Medulla oblongata (tissue), 1 donor: ENCODE results near the gene CLIP2.
"Not testable (repeated sequence)": the region's sequence is repeated elsewhere in the genome, so short reads cannot be mapped to it uniquely, and the experiment has no call there.

Experiments
- DNase-seq: peaks from one replicate; pipeline ENCODE4 v3.0.0-alpha.2; 2015; ENCODE audit errors: extremely low spot score

Gene CLIP2

DNA sequence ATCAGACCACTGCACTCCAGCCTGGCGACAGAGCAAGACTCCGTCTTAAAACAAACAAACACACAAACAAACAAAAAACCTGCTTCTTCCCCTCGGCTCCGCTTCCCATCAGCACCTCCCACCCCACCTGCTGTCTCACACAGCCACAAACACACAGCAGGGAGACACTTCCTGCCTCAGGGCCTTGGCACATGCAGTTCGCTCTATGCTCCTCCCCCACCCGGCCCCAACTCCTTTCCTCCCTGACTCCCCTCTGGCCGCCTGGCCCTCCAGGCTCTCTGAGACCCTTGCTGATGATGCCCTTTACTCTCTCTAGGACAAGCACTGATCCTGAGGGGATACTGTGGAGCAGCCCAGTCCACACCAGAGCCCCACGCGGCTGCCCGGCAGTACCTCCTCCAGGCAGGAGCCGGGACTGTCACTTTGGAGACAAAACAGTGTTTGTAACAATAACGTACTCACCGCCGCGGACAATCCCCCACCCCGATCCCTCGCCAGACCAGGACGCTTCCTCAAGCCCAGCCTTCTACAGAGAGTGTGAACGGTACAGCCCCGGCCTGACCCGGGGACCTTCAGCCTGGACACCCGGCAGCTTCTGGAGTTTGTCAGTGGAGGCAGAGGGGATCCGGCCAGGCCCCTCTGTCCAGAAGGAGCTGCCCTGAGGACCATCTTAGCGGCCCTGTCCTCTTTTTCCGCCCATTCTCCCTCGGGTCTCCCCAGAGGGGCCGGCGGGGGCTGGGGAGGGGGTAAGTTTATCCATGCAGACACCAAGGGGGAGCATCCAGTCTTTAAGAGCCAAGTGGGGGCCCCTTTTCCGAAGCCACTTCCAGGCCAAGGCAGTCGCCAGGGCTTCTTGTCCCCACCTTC, 114.5 kb downstream of the CLIP2 start:
- DNase-seq, result no peak

DNA sequence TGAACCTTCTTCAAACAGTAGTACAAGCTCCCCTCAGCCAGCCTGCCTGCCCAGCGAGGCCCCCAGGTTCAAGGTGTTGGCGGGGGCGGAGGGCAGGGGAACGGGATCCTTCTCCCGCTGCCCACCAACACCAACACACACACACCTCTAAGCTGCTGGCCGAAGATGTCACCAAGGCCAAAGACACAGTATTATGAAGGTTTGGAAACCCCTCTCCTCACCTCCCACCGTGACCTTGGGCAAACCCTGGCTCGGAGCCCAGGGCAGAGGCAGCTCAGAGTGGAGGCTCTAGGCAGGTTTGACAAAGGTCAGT, 115.1 kb downstream of the CLIP2 start:
- no peak for DNase-seq

DNA sequence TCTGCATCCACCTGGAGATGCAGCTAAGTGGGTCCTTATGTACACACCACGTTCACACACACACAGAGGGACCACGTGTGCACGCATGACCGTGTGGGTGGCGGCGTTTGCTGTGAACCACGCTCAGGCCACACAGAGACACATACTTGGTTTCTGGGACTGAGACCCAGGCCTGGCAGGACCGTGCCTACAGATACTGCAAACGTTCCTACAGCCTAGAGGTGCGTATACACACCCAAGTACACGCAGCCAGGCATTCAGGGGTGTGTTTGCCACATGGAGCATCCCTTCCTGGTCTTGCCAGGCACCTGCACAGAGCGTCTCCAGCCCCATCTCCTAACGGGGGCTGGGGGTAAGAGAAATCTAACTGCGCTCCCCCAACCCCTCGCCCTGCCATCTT, 115.5 kb downstream of the CLIP2 start:
- no peak for DNase-seq

DNA sequence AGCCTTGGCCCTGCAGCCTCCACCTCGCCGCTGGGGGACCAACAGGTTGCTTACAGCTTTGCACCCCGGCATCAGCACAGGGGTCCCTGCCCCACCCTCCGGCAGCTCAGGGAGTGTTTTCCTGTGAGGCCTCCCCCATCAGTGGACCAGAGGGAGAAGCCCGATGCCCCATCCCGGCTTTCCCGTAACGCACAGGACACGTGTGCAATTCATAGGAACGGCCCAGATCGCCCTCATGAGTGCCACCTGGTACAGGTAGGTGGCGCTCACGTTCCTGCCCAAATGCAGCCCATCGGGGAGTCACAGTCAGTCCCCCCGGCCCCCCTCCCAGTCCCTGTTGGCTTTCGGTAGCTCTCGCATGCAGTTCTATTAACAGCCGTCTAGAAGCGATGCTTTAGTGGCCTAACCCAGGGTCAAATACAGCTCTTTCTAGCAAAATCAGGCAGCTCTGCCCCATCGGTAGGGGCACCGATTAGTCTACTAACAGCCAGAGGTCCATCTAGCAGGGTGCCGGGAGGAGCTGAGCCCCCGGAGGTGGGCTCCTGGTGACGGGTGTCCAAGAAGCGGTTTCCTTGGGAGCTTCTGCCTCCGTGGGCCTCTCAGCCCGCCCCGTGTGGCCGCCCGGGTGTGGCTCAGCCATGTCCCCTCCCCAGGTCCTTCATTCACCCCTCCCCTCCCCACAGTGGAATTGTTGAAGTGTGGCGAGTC, 116.1 kb downstream of the CLIP2 start:
- no peak for DNase-seq

DNA sequence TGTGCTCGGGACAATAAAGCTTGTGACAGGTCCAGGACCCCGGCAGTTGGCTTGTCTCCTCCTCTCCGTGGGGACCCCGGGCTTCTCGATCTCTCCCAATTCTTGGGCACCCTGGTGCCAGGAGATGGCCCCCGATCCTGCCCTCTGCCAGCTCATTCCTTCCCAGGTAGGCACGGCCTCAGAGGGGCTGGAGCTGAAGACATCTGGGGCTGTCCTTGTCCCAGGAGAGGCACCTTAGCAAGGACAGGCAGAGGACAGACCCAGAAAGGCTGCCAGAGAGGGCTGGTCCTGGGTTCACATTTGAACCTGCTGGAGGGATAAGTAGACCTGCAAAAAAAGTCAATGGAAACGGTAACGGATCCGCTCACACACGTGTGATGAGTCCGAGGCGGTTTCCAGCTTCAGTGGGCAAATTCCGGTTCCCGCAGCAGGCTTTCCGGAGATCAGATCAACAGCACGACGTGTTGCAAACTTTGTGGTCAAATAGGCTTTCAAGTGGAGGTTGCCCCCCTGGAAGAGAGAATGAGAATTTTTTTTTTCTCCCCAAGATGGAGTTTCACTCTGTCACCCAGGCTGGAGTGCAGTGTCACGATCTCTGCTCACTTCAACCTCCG, 116.8 kb downstream of the CLIP2 start:
- no peak for DNase-seq

DNA sequence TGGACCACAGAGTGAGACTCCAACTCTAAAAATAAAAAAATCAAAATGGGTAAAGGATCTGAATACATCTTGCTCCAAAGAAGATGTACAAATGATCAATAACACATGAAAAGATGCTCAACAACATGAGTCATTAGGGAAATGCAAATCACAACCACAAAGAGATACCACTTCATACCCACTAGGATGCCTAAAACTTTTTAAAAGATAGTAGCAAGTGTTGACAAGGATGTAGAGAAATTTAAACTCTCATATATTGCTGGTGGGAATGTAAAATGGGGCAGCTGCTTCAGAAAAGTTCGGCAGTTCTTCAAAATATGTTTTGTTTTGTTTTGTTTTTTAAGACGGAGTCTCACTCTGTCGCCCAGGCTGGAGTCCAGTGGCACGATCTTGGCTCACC, 118.8 kb downstream of the CLIP2 start:
- DNase-seq, result no peak

DNA sequence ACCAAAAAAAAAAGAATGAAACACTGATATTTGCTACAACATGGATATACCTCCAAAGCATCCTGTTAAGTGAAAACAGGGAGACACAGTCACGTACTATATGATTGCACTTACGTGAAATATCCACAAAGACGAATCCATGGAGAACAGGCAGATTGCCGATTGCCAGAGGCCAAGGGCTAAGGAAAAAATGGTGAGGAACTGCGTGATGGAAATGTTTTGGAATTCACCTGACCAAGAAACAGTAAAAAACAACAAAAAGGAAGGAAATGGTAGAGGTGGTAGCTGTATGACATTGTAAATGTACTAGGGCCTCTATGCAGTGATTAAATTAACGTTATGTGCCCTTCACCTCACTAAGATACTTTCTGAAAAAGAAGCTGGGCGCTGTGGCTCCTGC, 120.4 kb downstream of the CLIP2 start:
- DNase-seq, result no peak

DNA sequence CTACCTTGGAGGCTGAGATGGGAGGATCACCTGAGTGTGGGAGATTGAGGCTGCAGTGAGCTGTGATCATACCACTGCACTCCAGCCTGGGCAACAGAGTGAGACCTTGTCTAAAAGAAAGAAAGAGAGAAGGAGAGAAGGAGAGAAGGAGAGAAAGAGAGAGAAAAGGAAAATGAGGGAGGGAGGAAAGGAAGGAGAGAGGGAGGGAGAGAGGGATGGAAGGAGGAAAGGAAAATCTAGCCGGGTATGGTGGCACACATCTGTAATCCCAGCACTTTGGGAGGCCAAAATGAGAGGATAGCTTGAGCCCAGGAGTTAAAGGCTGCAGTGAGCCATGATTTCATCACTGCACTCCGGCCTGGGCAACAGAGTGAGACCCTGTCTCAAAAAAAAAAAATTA, 121.6 kb downstream of the CLIP2 start:
- DNase-seq, result no peak

DNA sequence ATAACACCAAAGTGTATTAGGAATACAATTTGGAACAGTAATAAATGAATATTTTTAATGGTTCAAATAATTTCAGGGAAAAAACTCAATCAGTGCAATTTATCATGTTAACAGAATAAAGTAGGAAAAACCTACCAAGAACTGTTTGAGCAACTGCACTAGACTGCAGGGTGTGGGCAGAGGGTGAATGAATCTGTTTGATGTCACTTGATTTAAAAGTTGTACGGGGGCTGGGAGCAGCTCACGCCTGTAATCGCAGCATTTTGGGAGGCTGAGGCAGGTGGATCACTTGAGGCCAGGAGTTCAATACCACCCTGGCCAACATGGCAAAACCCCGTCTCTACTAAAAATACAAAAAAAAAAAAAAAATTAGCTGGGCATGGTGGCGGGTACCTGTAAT, 122.4 kb downstream of the CLIP2 start:
- DNase-seq, result not testable (repeated sequence)

DNA sequence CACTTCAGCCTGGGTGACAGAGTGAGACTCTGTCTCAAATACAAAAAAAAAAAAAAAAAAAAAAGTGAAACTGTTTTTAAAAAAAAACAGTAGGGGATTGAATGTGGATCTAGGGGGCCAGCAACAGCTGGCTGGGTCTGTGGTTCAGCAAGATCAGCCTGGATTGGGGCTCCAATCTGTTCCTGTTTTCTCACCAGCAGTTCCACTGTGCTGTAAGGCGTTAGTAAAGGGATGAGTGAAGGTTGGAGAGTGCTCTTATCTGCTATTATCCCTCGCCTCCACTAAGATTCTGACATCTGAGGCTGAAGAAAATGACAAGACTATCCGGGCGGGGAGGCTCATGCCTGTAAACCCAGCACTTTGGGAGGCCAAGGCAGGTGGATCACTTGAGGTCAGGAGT, 122.8 kb downstream of the CLIP2 start:
- no peak for DNase-seq

DNA sequence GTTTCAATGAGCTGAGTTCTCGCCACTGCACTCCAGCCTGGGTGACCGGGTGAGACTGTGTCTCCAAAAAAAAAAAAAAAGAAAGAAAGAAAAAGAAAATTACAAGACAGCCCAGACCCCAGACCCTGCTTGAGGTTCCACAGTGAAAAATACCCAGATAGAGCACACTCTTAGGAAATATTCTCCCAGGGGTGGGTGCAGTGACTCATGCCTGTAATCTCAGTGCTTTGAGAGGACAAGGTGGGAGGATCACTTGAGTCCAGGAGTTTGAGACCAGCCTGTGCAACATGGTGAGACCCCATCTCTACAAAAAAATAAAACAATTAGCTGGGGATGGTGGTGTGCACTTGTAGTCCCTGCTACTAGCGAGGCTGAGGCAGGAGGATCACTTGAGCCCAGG, 123.4 kb downstream of the CLIP2 start:
- no peak for DNase-seq

DNA sequence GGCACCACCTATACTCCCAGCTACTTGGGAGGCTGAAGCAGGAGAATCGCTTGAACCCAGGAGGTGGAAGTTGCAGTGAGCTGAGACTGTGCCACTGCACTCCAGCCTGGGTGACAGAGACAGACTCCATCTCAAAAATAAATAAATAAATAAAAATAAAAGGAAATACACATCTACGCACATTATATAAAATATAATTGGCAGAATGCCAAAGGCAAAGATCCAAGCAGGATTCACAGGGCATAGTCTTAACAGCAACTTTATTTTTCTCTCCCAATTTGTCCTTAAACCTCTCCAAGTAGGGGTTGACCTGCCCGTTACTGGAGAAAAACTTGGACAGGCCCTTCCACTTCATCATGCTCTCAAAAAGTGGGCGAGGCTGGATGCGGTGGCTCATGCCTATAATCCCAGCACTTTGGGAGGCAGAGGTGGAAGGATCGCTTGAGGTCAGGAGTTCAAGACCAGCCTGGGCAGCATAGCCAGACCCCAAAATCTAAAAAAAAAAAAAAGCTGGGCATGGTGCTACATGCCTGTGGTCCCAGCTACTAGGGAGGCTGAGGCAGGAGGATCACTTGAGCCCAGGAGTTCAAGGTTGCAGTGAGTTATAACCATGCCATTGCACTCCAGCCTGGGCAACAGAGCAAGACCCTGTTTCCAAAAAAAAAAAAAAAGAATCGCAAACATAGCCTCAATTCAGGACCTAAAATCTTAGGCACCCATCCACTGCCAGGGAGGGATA, 125.6 kb downstream of the CLIP2 start:
- not testable (repeated sequence) for DNase-seq

DNA sequence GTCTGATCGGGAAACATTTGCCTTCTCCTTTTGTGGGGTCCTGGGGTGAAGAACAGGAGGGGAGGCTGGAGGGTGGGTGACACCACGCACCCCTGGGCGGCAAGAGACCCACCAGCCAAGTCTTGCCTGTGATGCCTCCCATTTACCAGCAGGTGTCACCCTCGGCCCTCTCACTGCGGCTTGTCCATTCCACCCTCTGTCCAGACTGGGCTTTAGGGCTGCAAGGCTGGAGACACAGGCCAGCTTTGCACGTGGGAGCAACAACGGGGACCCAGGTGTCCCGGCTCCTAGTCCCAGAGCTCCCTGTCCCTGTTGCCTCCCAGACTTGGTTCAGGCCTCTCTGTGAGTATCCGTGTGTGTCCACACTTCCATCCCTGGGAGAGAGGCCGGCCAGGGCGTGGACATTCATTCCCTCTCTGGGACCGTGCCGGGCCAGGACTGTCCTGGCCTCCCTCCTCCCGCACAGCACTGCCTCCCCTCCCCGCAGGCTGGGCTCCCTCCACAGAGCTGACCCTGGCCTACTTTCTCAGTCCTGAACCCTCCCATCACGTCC, 128.3 kb downstream of the CLIP2 start:
- DNase-seq, result peak; percentile 85

DNA sequence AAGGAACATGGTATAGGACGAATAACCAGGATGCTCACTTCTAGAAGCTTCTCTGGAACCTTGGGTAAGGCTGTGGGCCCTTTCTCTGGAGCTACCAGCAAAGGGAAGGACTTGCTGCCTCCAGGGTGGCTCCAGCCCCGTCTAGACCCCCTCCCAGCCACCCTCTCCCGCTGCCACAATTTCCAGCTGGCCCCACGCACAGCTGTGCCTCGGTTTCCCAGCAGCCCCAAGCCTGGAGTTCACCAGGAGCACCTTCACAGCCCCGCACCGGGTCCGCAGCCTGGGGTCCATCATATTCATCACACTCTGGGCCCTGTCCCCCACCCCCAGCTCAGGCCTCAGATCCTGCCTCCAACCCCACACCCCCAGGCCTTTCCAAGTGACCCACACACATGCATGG, 128.9 kb downstream of the CLIP2 start:
- DNase-seq, result no peak

DNA sequence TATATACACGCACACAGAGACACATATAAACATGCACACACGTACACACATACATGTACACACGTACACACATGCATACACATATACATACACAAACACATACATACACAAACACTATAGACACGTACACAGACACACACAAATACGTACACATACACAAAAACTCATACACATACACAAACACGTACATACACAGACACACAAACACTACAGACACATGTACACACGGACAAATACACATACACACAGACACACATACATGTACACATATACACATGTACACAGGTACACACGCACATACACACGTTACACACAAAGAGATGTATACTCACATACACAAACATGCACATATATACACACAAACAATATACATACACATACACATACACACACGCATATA, 129.3 kb downstream of the CLIP2 start:
- DNase-seq, result no peak

DNA sequence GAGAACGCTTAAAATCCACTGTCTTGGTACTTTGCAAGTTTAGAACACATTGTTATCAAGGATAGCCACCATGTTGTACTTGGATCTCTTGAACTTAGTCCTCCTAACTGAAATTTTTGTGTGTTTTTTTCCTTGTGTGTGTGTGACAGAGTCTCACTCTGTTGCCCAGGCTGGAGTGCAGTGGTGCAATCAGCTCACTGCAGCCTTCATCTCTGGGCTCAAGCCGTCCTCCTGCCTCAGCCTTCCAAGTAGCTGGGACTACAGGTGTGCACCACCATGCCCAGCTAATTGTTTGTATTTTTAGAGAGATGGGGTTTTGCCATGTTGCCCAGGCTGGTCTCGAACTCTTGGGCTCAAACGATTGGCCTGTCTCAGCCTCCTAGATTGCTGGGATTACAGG, 130.0 kb downstream of the CLIP2 start:
- not testable (repeated sequence) for DNase-seq

DNA sequence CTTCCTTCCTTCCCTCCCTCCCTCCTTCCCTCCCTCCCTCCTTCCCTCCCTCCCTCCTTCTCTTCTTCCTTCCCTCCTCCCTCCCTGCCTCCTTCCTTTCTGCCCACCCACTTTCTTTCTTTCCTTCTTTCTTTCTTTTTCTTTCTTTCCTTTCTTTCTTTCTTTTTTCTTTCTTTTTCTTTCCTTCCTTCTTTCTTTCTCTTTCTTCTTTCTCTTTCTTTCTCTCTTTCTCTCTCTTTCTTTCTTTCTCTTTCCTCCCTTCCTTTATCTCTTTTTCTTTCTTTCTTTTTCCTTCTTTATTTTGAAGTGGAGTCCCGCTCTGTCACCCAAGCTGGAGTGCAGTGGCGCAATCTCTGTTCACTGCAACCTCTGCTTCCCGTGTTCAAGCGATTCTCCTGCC, 130.8 kb downstream of the CLIP2 start:
- no peak for DNase-seq

DNA sequence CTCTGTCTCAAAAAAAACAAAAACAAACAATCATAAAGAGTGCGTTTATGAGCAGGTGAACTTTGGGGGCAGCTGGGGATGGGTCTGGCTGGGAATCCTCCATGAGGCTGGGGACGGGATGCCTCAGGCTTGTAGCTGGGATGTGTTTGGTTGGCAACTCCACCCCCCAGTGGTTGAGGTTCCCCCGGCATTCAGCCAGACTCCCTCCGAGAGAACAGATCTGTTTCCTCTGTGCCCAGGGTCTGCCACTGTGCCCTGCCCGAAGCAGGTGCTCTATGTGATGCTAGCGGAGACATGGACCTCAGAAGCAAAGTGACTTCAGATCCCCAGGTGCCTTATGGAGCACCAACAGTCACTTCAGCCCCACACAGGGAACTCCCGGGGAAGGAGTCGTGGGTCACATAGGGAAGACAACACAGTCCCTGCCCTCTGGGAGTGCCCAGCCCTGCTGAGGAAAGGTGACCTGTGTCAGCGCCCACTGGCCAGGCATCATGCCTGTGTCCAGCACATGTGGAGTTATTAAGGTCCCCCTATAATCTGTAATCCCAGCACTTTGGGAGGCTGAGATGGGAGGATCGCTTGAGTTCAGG, 135.2 kb downstream of the CLIP2 start:
- no peak for DNase-seq

DNA sequence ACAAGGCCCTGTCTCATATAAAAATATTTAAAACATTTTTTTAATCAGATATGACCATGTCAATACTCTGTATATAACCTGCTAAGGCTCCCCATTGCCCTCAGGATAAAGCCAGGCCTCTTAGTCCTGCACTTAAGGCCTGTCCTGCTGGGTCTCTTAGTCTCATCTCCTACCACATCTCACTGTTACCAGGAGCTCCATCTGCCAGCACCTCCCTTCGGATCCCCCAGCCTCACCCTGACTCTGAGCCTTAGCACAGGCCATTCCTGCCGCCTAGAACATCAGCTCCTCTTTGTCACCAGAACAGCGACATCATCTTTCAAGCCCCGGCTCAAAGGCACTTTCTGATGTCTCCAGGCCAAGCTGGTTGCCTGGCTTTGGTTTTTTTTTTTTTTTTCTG, 138.8 kb downstream of the CLIP2 start:
- no peak for DNase-seq

DNA sequence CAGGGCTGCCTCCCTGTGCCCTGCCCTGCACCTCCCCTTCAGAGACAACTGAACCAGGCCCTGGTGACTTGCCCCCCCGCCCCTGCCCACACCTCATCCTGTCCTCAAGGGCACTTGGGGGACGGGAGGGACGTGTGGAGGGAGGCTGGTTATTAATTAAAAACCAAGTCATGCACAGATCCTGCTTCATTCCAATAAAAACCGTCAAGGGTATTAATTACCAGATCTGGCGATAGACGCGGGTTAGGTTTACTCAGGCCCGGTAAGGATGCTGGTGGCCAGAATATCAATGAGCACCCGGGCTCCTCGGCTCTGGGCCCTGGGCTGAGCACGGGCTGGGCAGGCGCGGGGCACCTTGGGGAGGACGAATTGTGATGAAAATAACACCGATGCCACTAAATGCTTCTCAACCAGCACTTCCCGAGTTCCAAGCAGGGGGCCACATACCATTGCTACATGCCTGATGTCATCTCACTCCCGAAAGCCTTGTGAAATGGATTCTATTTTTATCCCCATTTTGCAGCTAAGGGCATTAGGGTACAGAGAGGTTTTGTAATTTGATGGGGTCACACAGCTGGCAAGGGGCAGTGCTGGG, 140.0 kb downstream of the CLIP2 start:
- no peak for DNase-seq

DNA sequence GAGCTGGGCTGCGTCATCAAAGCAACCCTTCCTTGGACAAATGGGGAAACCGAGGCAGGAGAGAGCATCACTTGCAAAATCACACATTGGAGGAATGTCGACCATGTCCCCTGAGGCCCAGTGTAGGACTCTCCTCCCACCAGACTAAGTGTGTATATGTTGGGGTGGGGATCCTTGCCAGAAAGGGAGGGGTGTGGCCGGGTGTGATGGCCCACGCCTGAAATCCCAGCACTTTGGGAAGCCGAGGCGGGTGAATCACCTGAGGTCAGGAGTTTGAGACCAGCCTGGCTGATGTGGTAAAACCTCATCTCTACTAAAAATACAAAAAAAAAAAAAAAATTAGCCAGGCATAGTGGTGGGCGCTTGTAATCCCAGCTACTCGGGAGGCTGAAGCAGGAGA, 141.2 kb downstream of the CLIP2 start:
- not testable (repeated sequence) for DNase-seq
